ENCODE results near the gene HS6ST1. TPM values are rescaled to one million over a fixed set of nuclear protein-coding genes. Genes with fewer than 3 reads are reported as not detected.
"Not testable (repeated sequence)": the region's sequence is repeated elsewhere in the genome, so short reads cannot be mapped to it uniquely, and the experiment has no call there.

HS6ST1 gene
- polyA plus RNA-seq, 3 donors, result 75.8 to 92.6 (median 78.8) TPM

DNA sequence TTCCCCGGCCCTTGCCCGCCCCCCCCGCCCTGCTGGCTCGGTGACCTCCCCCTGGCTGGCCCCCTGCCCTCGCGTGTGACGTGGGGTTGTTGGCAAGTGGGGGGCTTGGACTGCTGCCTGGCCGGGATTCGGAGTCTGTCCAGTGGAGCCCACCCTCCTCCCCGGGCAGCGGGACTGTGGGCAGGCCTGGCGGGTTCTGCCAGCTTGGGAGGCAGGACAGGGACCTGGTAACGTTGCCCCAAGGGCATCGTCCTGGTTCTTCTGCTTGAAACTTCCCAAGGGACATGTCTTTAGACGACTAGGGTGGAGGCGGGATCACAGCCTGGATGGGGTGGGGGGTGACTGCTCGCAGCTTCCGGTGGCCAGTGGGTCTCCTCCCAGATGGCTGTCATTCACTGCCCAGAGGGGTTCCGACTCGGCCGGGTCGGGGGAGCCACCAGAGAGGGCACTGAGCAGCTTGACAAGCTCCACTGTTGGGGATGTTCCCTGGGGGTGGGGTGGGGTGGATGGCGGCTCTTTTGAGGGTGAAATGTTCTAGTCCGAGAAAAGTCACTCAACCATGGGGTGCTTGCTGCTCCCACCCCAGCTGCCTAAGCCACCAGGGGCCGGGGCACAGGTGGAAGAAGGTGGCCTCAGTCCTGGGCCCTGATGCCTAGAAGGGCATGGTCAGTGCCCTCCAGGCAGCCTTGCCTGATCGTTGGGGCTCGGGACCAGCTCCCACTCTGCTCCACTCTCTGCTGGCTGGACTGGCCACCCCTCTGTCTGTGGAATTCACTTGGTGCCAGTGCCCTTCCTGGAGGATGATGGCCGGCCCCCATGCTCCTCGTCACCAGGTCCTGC is 4.3 kb upstream of the HS6ST1 start:
- DNase-seq (ENCODE audit: low read depth in 3 of 3, low spot score in 2 of 3), result no peak

DNA sequence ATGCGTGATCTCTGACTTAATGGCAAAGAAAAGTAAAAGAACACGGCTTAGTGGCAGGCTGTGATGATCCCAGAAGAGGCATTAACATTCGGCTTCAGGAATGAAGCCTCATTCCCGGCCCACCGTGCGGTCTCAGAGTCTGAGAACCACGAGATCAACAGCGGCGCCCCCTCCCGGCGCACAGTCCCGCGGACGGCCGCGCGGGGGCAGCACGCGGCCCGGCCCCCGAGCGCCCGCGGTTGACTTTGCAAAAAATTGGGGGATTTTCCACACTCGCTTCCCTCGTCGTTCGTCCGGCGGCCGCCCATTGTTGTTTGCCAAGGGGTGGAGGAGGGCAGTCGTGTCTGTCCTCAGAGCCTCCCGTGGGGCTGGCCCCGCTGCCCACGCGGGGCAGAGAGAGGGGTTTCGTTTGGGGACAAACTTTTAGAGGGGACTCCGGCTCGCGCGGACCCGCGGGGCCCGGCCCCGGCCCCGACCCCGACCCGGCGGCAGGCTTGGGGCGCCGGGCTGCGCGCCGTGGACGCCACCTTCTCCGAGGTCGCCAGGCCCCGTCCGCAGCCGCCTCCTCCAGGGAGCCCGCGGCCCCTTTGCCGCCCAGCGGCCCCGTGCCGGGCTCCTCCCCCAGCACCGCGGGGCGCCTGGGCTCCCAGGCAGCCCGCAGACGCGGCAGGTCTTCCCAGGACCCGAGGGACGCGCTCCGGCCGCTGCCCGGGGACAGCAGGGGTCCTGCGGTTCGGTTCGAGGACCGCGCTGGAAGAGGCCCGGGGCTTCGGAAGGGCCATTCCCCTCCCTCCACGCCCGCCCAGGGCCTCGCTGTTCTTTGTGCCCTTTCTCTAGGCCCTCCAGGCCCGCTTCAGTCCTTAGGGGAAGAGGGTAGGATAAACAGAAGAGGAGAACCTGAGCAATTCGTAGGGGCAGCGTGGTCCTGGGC is 3.4 kb upstream of the HS6ST1 start:
- DNase-seq (ENCODE audit: low read depth in 3 of 3, low spot score in 2 of 3), result peak; percentile 56 to 78 (median 72)

DNA sequence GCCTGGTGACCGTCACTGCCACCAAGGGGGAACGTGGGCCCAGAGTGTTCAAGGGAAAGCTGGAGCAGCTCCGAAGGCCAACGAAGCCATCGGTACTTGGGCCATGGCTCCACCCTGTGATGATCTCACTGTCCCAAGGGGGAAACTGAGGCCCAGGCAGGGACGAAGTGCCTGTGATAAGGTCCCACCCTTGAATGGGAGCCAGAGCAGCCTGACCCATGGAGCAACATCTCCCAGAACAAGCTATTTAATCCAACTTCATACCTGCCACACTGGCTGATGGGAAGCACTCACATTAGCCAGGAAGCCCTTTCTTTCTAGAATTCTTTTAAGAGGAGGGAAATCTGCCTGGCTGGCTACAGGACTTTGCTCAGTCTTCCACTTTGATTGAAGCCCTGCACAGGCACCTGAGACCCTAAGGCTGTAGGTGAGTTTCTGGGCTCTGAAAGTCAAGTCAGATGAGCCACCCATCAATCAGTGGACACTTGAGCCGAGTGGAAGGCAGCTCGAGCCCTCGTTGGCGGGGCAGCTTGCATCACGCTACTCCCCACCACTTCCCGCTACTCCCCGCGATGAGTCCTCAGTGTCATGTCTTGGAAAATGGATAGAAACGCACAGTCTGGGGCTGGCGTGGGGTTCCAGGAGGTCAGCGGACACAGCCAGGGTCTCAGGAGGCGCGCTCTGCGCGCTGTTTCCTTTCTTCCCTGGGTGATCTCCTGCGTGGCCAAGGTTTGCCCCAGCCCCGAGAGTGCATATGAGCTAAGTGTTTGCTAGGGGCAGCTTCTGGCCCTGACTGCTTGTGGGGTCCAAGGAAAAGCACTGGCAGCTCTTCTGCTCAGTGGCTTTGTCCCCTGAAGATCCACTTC is 2.5 kb upstream of the HS6ST1 start:
- no peak for DNase-seq (ENCODE audit: low read depth in 3 of 3, low spot score in 2 of 3)

- no peak for DNase-seq (ENCODE audit: low read depth in 3 of 3, low spot score in 2 of 3)
Measured at GRCh38 chr2:128320192-128320905, 1.7 kb upstream of the HS6ST1 start.

GRCh38 chr2:128319631-128320191 is 1.0 kb upstream of the HS6ST1 start:
- no peak for DNase-seq (ENCODE audit: low read depth in 3 of 3, low spot score in 2 of 3)

DNA sequence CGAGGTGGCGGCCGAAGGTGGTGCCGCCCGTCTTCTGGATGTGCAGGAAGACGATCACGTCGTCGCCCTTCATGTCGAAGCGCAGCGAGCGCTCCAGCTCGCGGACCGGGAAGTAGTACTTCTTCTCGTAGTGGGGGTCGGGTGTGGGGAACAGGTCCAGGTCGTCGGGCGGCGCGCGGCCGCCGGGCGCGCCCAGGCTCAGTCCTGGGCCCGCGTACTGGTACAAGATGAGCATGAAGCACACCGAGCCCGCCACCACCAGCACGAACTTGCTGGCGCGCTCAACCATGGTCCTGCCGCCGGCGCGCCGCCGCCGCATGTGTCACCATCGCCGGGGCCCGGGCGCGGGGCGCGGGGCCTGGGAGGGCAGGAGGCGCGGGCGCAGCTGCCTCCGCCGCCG is 423 bp downstream of the HS6ST1 start:
- DNase-seq (ENCODE audit: low read depth in 3 of 3, low spot score in 2 of 3), result not testable (repeated sequence)

- not testable (repeated sequence) for DNase-seq (ENCODE audit: low read depth in 3 of 3, low spot score in 2 of 3)
Measured at GRCh38 chr2:128317899-128318225, 806 bp downstream of the HS6ST1 start.

GRCh38 chr2:128317181-128317898 is 1.3 kb downstream of the HS6ST1 start:
- DNase-seq (ENCODE audit: low read depth in 3 of 3, low spot score in 2 of 3), result no peak

- DNase-seq (ENCODE audit: low read depth in 3 of 3, low spot score in 2 of 3), result no peak
Measured at GRCh38 chr2:128316777-128317180, 1.9 kb downstream of the HS6ST1 start.

GRCh38 chr2:128315829-128316776 is 2.6 kb downstream of the HS6ST1 start:
- no peak for DNase-seq (ENCODE audit: low read depth in 3 of 3, low spot score in 2 of 3)

DNA sequence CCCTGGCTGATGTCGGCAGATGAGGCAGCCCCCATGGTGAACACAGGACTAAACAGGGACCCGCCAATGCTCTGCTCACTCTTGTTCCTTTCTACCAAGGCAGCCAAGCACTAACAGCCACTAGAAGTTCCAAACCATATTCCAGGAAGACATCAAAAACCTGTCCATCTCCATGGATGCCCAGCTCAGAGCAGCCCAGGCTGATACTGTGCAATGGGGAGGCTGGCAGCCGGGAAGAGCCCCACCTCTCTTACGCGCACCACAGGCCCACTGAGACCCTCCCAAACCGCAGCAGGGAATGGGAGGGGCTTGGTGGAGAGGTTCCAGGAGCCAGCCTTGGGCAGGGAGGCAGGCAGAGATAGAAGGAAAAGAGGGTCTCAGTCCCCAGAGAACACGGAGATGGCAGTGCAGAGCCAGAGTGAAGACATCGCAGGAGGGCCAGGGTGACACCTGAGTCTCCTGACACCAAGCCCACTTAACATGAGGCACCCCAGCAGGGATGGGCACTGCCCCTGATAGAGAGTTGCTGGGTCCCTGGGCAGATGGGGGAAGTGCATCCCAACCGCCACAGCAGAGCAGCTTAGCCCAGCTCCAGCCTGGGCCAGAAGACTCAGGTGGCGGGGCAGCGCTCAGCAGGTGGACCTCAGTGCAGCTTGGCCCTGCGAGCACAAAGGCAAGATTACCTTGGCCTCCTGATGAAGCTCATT is 3.4 kb downstream of the HS6ST1 start:
- no peak for DNase-seq (ENCODE audit: low read depth in 3 of 3, low spot score in 2 of 3)

GRCh38 chr2:128314348-128315121 is 4.1 kb downstream of the HS6ST1 start:
- no peak for DNase-seq (ENCODE audit: low read depth in 3 of 3, low spot score in 2 of 3)

DNA sequence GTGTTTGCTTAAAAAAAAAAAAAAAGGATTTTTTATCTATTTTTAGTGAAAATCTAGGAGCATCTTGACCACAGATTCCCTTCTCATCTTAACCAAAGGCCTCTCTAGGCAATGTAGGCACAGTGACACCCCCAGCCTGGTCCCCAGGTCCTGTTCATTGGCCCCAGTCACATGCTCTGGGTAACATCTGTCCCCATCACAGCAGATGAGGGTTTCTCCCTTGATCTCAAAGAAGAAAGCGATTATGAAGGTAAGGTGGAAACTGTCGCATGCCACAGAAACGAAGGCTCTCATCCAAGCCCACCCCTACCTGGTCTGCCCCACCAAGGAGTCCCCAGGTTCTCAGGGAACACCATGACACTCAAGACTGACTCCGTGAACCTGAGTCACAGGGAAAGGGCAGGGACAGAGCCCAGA is 4.7 kb downstream of the HS6ST1 start:
- no peak for DNase-seq (ENCODE audit: low read depth in 3 of 3, low spot score in 2 of 3)

GRCh38 chr2:128313091-128313836 is 5.4 kb downstream of the HS6ST1 start:
- no peak for DNase-seq (ENCODE audit: low read depth in 3 of 3, low spot score in 2 of 3)

- DNase-seq (ENCODE audit: low read depth in 3 of 3, low spot score in 2 of 3), result no peak
Measured at GRCh38 chr2:128312411-128312810, 6.3 kb downstream of the HS6ST1 start.
